ENCODE data around the gene RNF11.

RNF11 gene

DNA sequence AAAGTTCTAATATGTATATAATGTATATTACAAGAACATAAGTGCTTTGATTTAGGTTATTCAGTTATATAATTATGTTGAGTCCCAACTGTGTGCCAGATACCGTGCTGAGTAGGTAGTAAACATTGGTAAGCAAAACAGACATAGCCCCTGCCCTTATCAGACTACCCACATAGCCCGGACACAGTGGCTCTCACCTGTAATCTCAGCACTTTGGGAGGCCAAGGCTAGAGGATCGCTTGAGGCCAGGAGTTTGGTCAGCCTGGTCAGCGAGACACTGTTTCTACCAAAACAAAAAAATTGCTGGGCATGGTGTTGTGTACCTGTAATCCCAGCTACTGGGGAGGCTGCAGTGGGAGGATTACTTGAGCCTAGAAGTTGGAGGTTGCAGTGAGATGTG, 30.7 kb downstream of the RNF11 start:
- no peak for DNase-seq

DNA sequence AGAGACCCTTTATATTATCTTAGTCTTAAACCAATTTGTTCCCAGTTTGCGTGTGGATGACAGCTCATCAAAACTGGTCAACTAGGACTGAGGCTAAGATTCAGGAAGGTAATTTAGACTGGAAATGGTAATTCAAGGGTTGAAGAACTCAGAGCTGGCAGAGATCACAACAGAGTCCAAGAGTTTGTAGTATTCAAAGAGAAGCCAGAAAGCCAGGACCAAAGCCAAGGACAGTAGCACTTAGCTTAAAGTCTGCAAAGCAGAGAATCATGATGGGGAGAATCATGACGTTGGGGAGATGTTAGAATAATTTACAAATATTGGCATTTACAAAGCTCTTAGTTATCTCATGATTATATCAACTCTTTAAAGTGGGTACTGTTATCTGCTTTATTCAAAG, 32.6 kb downstream of the RNF11 start:
- DNase-seq = no peak

DNA sequence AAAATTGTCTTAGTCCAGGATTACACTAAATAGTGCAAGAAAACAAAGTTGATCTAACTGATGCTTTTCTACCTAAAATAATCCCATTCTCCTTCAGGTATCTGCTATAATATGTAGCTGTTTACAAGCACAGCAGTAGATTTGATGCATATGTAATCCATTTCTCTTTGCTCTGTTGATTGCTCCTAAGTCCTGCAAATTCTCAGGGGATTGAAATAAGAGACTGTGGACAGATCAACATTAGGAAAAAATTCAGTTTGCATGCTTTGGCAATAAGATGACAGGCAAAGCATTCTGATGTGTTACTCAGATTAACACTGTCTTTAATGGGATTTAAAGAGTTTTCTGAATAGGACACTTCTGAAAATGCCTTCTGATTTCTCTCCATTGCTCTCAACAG, 34.7 kb downstream of the RNF11 start:
- no peak for DNase-seq

DNA sequence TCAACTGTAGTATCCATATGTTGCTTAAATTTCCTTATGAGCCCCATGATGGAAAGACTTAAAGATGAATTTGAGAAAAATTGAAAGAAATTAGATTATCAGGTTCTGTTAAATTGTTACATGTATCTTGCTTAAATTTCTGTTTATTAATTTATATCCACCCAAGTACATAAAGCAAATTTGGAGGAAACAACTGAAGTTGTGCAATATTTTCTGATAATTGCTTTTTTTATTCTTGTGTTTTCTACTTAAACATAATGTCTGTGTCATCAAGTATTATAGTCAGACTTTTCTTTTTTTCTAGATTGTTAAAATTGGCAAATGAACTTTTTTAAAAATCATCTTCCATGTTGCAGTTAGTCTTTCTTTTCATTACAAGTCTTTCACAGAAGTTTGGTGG, 36.8 kb downstream of the RNF11 start:
- no peak for DNase-seq

DNA sequence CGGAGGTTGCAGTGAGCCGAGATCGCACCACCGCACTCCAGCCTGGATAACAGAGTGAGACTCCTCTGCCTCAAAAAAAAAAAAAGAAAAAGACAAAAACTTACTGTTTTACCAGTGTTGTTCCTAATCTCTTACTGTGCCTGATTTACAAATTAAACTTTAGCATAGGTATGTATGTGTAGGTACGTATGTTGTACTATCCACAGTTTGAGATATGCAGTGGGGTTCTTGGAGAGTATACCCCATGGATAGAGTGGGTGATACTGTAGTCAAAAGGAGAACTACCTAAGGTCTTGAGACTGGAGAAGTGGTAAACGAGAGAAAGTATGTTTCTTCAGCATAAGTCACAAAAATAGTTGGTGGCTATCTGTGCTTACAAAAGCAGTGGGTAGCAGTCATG, 38.6 kb downstream of the RNF11 start:
- DNase-seq = no peak

DNA sequence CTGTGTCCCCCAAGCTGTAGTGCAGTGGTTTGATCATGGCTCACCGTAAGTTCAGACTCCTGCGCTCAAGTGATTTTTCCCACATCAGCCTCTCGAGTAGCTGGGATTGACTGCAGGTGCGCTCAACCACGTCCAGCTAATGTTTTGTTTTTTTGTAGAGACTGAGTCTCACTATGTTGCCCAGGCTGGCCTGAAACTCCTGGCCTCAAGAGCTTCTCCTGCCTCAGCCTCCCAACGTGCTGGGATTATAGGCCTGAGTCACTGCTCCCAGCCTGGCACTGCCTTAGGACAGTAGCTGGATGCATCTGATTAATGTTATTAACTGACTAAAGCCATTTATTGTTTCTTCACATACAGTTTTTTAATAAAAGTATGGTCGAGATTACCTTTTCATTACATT, 40.2 kb downstream of the RNF11 start:
- DNase-seq = no peak

DNA sequence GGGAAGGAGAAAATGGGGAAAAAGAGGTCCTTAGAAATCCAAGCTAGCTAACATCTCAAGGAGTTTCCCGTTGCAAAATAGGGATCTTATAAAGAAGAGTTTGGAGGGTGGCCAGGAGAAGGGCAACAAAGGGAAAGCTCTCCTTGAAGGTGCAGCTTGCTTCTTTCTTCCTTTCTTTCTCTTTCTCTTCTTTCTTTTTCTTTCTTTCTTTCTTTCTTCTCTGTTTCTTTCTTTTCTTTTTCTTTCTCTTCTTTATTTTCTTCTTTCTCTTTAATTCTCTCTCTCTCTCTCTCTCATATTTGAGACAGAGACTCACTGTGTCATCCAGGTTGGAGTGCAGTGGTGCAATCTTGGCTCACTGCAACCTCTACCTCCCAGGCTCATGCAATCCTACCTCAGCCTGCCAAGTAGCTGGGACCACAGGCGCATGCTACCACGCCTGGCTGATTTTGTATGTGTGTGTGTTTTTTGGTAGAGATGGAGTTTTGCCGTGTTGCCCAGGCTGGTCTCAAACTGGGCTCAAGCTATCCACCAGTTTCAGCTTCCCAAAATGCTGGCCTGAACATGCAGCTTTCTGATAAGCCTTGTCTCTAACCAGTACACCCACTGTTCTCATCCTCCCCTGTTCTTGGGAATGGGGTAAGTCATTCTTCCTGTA, 44.4 kb downstream of the RNF11 start:
- no peak for DNase-seq

DNA sequence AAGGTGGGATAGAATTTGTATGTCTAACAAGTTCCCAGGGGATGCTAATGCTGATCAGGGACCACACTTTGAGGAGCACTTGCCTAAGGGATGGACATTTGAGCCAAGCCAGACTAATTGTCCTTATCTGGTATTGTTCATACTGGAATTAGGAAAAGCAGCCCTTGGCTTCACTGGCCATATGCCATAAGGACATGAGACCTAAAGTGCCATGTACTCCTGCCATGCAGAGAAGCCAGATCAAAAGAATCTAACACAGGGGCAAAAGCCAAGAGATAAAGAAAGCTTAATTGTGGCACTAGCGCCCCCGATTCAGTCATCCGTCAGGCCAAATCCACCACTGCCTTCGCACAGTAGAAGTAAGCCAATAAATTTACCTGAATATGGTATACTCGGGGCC, 45.7 kb downstream of the RNF11 start:
- DNase-seq = no peak

DNA sequence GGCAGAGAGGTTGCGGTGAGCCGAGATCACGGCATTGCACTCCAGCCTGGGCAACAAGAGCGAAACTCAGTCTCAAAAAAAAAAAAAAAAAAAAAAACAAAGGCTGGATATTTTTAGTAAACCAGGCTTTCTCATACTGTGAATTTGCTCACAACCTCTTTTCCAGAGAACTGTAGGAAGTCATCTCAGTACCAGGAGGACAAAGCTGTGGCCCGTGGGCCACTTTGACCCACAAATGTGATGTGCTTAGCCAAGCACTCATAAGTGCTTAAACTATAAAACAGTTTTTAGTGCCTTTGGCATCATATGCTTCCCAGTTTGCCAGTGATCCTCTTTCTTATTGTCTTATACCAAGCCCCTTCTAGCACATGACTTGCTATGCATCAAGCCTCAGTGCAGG, 46.5 kb downstream of the RNF11 start:
- no peak for DNase-seq

DNA sequence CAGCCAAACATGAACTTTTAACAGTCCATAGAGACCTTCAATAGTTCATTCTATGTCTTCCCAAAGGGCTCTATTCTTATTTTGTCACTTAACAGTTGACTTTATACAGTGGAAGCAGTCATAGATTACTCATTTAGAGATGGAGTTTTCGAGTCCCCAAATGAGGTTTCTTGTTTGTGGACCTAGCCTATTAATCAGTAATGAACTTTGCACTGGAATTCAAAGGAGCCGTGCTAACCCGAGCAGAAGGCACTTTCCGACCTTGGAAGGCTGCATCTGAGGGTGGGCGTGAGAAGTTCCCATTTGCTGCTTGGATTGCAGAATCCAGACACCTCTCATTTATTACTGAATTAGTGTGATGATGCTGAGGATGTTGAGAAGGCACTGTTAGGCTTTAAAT, 47.9 kb downstream of the RNF11 start:
- DNase-seq = no peak

DNA sequence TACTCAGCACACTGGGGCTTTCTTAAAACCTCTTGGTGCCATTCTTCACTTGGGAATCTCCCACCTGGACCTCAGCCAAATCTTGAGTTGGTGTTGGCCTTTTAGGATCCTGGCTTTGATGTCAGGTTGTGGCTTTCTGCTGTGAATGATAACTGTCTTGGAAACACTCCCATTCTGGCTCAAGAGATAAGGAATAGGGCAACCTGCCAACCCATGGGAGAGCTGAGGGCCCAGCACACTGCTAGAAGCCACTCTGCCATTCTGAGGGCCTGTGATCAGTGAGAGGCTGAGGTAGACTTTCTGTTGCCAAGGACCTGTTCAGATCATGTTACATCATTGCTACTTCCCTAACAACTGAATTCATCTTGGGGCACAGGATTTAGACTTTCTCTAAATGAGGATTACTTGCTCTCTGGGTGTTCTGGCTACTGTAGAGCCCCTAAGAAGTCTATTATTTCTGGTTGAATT, 48.4 kb downstream of the RNF11 start:
- no peak for DNase-seq

DNA sequence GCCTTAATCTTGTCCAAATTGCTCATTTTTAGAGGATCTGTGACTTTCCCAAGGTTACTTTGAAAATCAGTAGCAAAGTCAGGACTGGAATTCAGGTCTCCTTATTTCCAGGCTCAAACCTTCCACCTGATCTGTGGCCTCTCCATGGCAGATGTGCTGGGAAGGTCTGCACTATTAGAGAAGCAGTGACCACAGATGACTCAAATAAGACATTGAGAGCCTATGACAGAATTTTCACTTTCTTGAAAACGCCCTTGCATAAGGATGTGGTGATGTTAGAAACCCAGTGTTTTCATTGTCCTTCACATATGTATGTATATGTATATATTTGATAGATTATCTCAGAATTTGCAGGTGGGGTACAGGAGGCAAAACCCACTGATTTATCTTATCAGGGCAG, 49.0 kb downstream of the RNF11 start:
- no peak for DNase-seq

DNA sequence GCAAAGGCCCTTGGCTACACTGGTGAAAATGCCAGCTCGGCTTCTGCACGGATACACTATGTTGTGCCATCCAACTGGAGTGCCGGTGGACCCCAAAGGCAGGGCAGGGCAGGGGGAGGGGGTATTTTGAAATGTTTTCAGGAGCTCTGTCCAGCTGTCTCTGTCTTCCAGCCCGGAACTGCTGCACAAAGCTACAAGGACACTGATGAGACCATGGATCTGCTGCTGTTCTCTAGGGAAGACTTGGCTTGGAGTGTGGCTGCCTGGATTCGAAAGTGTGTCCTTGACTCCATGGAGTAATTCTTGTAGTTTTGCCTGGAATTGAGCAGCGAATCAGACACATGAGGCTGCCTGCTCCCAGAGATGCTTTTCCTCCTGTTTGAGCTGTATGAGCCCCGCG, 51.9 kb downstream of the RNF11 start:
- no peak for DNase-seq

DNA sequence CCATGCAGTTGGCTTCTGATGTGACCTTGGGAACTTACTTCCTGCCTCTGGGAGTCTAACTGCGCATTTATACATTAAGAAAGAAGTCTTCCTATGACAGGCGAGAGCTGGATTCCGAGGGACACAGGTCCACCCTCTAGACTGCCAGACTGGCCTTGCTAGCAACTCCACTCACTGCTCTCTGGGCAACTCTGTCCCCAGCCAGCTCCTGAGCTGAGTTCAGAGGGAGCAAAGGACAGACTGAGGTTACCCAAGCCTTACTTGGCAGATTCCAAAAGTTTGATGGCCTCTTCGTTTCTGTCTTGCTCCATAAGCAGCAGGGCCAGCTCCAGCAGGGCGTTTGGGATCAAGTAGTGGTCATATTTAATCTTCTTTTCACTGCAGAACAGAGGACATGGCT, 52.5 kb downstream of the RNF11 start:
- no peak for DNase-seq

DNA sequence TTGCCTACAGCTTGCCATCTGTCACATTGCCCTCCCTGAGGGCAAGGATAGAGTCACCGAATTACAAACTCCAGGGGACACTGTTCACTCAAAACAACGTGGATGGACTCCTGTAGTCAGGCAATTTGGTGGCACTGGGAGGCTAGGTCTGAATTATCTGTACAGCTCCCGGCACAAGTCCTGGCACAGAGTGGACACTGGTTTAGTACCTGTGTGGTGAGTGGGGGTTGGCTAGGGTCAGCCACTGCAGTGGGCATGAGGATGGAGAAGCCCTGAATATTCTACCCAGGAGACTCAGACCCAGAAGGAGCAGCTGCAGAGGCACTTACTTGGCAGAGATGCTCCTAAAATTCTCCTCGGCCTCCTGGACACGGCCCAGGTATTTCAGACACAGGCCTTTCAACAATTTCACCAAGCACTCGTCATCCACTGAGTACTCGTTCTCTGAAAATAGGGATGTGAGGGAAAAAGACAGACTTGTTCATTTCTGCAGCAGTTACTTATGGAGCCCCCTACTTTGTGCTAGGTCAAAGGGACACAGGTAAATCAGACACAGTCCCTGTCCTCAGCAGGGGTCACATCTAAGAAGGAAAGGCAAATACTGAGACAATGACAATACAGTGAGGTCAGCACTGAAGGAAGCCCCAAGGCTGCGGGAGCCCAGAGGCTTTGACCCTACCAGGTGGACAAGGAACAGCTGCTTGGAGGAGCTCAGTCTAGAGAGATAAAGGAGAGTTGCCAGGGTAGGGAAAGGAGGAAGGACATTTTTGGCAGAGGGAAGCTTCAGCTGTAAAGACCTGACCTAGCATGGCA, 53.8 kb downstream of the RNF11 start:
- DNase-seq = no peak

DNA sequence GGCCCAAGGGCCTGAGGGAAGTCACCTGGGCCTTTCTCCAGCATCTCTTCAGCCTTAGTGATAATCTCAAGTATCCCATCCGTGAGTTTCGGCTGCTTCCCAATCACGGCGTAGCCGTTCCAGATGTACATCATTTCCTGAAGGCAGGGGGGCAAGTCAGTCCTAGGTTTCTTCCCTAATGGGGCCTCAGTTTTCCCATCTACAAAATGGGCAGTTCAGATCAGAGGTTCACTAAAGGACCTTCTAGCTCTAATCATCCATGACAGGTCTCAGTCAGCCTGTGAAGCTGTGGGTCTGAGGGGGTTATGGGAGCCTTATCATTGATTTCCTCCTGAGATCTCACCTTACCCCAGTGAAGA, 54.4 kb downstream of the RNF11 start:
- DNase-seq = no peak

DNA sequence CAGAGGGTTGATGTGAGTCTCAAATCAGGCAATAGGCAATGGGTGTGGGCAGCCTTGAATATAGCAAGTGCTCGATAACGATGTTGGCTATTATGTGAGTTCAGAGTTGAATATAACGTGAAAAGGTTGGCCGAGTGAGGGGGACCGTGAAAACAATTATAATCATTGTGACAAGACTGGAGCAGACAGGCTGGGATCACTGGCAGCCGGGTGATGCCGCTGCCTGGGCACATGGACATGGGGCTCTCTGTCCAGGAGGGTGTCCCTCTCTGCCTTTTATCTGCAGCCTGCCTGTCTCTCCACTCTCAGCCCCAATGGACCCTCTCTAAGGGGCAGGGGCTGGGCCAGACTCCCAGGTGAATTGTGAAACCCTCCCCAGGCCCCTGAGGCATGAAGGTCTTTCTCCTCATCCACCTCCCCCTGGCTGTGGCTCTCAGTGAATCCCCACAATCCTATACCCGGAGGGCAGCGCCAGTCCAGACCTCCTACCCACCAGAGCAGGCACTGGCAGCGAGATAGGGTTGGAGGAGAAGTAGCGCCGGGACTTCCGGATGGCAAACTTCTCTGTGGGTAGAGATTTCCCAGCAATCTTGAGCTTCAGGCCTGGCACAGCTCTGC, 57.9 kb downstream of the RNF11 start:
- no peak for DNase-seq

DNA sequence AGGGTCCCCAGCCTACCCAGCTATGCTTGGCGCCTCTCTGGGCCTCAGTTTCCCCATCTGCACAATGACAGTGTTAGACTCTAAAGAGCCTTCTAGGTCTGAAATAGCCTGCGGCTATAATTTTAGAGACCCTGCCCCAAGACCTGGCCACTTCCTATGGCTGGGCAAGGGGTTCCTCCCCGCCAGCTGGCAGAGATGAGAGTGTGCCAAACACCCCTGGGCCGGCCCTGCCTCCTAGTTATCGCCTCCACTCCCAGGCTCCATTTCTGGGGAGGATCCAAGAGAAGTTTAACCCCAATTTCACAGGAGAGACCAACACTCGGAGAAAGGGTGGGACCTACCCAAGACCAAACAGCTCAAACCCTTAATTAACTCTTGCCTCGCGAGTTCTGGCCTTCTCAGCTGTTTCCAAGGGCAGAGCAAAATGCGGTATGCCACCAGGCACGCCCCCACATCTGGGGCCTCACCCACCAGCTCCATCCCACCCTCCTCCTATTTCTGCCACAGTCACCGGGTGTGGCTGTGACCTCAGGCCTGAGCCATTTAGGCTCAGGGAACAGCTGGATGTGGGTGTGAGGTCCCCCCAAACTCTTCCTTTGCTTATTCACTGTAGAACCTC, 58.6 kb downstream of the RNF11 start:
- DNase-seq = no peak

DNA sequence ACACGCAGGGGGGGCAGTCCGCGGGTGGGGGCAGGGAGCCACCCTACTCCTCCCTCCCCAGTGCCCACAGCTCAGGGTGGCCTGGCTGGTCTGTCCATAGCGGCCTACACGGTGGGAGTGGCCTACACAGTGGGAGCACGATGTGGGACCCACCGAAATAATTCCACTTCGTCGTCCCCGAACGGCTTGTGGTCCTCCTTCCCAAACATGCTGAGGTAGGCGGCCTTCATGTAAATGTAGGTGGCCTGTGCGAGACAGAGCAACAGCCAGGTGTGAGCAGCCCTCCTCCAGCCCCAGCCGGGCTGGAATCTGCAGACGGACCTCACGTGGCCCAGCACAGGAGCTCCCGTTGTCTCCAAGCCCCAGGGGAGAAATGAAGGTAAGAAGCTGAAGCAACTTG, 59.9 kb downstream of the RNF11 start:
- DNase-seq = no peak

DNA sequence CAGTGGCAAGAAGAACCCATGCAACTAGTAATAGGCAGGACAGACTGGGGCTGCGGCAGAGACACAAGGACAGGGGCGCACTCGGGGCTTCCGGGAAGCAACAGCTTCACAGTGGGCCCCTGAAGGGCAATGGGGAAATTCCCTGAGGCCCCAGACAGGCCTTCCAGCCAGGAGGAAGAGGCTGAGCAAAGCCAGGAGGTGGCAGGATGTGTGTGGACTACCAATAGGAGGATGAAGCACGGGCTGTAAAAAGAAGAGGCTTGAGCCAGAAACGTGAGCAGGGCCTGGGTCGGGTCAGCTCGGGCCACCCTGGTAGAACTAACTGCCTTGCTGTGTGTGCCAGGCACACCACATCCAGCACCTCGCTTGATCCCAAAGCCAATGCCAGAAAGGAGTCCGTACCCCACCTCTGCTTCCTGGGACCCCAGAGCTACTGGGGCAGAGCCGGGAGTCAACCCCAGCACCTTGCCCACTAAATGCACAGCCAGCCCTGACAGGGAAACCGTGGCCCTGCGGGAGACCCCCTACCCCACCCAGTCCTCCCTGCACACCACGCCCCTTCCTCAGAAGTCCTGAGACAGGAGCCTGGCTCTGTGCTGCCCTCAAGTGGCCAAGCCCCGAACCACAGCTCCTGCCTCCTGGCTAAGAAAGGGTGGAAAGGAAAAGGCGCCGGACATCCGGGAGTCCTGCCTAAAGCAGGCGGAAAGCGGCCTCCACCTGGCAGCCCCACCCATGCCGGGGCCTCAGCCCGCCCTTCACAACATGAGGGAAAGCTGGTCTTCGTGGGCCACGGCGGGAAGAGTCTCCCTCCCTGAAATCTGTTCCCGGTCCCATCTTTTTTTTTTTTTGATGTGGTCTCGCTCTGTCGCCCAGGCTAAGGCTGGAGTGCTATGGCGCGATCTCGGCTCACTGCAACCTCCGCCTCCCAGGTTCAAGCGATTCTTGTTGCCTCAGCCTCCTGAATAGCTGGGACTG, 60.6 kb downstream of the RNF11 start:
- DNase-seq = peak; percentile 60

DNA sequence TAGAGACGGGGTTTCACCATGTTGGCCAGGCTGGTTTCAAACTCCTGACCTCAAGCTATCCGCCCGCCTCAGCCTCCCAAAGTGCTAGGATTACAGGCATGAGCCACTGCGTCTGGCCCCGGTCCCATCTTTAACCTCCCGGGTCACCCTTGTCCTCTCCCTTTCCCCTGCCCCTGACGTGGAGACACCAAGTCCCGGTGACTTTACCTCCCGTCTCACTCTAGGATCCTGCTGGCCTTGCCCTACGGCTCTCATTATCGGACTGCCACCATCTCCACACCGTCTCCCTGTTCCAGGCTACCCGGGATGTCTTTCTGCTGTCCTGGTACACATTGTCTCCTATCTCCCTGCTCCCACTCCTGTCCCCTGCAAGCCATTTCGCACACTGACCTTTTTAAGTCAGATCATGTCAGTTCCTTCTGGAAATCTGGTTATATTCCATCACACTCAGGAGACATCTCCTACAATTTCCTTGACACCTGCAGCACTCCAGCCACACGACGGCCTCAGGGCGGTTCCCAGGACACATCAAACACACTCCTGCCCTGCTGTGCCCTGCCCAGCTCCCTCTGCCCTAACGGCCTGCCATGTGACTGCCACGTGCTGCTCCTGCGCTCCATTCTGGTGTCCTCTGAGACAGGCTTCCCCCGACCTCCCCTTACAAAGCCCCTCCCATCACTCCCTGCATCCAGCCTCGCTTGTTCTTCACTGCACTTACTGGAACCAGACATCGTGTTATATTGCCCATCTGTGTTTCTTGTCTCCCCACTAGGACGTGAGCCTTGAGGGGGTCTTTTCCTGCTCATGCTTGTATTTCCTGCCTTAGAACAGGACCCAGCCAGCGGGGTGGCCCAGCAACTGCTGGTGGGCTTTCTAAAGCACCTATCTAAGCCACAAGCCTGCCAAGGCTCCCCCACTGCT, 61.6 kb downstream of the RNF11 start:
- DNase-seq = no peak

DNA sequence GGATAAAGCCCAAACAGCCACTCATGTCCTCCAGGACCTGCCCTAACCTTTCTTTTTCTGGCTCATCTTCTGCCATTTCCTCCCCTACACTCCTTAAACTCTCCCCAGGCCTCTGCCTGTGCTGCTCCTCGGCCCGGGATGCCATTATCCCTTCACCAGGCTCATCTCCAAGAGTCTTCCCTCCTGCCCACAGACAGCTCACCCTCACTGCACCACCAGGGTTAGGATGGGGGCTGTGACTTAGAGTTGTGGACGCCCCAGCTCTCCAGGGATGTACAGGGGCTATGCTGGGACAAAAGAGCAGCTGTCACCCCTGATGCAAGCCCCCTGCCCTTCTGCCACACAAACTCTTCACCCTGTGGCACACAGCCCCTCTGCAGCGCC, 62.2 kb downstream of the RNF11 start:
- no peak for DNase-seq
